ENCODE measurements around the gene RFC5. TPM values are rescaled to one million over a fixed set of nuclear protein-coding genes. Genes with fewer than 3 reads are reported as not detected.

The RFC5 gene
- total and polyA plus RNA-seq, 10 of the 15 experiments (the other 5 are each of a cell fraction or from before 2014, with no cell fraction given): 30.9 to 73.3 (median 53.5) TPM

DNA sequence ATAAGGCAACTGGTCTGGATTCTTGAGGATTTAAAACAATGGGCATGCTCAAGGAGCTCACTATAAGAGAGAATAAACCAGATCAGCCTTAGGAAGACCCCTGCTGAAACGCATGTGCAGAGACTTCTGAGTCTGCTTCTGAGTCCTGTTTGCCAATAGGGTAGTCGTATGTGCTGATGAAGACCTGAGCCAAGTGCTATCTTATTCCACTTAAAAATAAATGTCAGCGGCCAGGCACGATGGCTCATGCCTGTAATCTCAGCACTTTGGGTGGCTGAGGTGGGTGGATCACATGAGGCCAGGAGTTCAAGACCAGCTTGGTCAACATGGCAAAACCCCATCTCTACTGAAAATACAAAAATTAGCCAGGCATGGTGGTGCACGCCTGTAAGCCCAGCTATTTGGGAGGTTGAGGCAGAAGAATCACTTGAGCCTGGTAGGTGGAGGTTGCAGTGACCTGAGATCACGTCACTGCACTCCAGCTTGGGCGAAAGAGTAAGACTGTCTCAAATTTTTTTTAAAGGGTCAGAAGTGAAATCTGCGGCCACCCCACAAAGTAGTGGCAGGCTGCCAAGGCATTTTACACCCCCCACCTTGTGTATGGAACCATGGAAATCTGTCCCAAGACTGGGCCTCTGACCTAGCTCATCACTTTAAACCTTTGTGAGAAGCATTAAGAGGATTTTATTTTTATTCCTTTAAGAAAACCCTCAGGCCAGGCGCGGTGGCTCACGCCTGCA is 20.3 kb downstream of the RFC5 start:
- ChIA-PET RAD21 (ENCODE audit: unreplicated experiment) (interaction anchor here (1.0 to 1.4 kb wide), 4 partner anchors 8 to 28 kb away, joined by 3 to 5 read pairs (median 3); no protein-coding TSS in a partner anchor), CTCF (interaction anchor here (0.9 to 7.5 kb wide), 5 partner anchors 8 to 160 kb away, joined by 3 to 111 read pairs (median 5); no protein-coding TSS in a partner anchor), SMC1A (ENCODE audit: uncharacterized antibody, unreplicated experiment) (interaction anchor here (0.7 to 5.4 kb wide), 5 partner anchors 8 to 161 kb away, joined by 3 to 64 read pairs (median 3); no protein-coding TSS in a partner anchor), POLR2A (interaction anchor here (1.5 kb wide), 1 partner anchor 139 kb away, joined by 4 read pairs; no protein-coding TSS in a partner anchor)
- Histone ChIP-seq H3K27ac (ENCODE audit: control insufficient read depth, insufficient read depth) (peak overlapping the region; percentile 75), H3K36me3 (ENCODE audit: control insufficient read depth in 2 of 2, insufficient read depth in 2 of 2, low read length in 1 of 2) (peaks cover 19 to 48% of the 10 kb centered on the region in 2 experiments), H4K20me1 (ENCODE audit: control insufficient read depth, insufficient read depth) (no peaks in the 10 kb centered on the region), H3K9me3 (replicated peaks; ENCODE audit: control insufficient read depth, insufficient read depth, low read length) (peaks cover 6% of the 10 kb centered on the region; the same call in 2 of the 3 replicates), H3K9ac (ENCODE audit: control insufficient read depth, insufficient read depth, low read length) (no peak overlapping the region), H3K27me3 (replicated peaks in 1 of 2; ENCODE audit: control insufficient read depth in 2 of 2, insufficient read depth in 2 of 2, low read length in 1 of 2) (no peaks in the 10 kb centered on the region), H3K79me2 (ENCODE audit: control insufficient read depth, insufficient read depth, low read length) (no peaks in the 10 kb centered on the region), H3K4me1 (ENCODE audit: control insufficient read depth, insufficient read depth, low read length) (peaks cover 29% of the 10 kb centered on the region), H3K4me2 (ENCODE audit: control insufficient read depth, insufficient read depth) (no peak overlapping the region), H3K4me3 (no peak overlapping the region), H2AFZ (ENCODE audit: control insufficient read depth, low read depth, low read length) (no peak overlapping the region)
- TF ChIP-seq, protein P1, sequence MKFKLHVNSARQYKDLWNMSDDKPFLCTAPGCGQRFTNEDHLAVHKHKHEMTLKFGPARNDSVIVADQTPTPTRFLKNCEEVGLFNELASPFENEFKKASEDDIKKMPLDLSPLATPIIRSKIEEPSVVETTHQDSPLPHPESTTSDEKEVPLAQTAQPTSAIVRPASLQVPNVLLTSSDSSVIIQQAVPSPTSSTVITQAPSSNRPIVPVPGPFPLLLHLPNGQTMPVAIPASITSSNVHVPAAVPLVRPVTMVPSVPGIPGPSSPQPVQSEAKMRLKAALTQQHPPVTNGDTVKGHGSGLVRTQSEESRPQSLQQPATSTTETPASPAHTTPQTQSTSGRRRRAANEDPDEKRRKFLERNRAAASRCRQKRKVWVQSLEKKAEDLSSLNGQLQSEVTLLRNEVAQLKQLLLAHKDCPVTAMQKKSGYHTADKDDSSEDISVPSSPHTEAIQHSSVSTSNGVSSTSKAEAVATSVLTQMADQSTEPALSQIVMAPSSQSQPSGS (IDR thresholded peaks at IDR 0.05; ENCODE audit: low read length): no peak
- intact Hi-C loops (cut with micrococcal nuclease; ENCODE audit: unreplicated experiment) (no loop called here), in situ Hi-C loops (cut with MboI) (no loop called here)
- 98% methylated on average over 11 of the region's 11 CpGs for WGBS (ENCODE audit: insufficient coverage, insufficient replicate concordance, low lambda C conversion rate, missing lambda C conversion rate)
- DNase-seq (ENCODE audit: low read depth, low spot score) (no peak), ATAC-seq (no peak), FAIRE-seq (no peak)
- no TSS peak for BruUV-seq (replicated peaks)

DNA sequence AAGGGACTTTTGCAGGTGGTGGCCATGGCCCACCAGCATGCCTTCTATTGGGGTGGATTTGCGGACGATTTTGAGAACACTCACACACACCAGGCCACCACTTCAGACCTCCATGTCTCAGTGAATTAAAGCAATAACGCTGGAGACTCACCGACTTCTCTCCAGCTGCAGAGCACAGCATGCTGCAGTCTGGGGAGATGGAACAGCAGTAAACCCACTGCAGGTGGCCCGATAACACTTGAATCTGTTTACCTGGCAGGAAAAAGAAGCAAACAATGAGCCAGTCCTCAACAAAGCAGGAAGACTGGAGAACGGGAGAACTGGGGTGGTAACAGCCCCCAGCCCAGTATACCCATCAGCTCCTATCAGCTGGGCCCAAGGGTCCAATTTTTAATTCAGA is 21.6 kb downstream of the RFC5 start:
- CTCF ChIA-PET: no interaction called here
- TF ChIP-seq CHD1 (IDR thresholded peaks at IDR 0.05; ENCODE audit: low read depth, low read length): no peak
- TF ChIP-seq BCL11A (IDR thresholded peaks at IDR 0.05; ENCODE audit: low read depth, low read length): no peak
- TF ChIP-seq BACH1 (IDR thresholded peaks at IDR 0.05; ENCODE audit: borderline replicate concordance): no peak
- TF ChIP-seq KLF5 (IDR thresholded peaks at IDR 0.05; ENCODE audit: partially characterized antibody): no peak
- no peak for TF ChIP-seq BMI1 (IDR thresholded peaks at IDR 0.05; ENCODE audit: borderline replicate concordance)
- TF ChIP-seq SMC3 (IDR thresholded peaks at IDR 0.05; ENCODE audit: borderline replicate concordance, low read length): no peak
- no peak for TF ChIP-seq RELA (IDR thresholded peaks at IDR 0.05; ENCODE audit: borderline replicate concordance, partially characterized antibody)
- no peak for TF ChIP-seq JUND (IDR thresholded peaks at IDR 0.05; ENCODE audit: low read depth, low read length)
- no peak for TF ChIP-seq DPF2 (IDR thresholded peaks at IDR 0.05)
- TF ChIP-seq, protein P2, sequence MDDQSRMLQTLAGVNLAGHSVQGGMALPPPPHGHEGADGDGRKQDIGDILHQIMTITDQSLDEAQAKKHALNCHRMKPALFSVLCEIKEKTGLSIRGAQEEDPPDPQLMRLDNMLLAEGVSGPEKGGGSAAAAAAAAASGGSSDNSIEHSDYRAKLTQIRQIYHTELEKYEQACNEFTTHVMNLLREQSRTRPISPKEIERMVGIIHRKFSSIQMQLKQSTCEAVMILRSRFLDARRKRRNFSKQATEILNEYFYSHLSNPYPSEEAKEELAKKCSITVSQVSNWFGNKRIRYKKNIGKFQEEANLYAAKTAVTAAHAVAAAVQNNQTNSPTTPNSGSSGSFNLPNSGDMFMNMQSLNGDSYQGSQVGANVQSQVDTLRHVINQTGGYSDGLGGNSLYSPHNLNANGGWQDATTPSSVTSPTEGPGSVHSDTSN (IDR thresholded peaks at IDR 0.05; ENCODE audit: insufficient replicate concordance, low read depth, low read length): no peak

More for the DNA sequence above, 21.6 kb downstream of the RFC5 start:
- no TSS peak for BruUV-seq (replicated peaks)
- no peaks in the 10 kb centered on the region for H3K27me3 ChIP-seq (replicated peaks in 1 of 2; ENCODE audit: control insufficient read depth in 2 of 2, insufficient read depth in 2 of 2, low read length in 1 of 2)
- no peaks in the 10 kb centered on the region for H3K79me2 ChIP-seq (ENCODE audit: control insufficient read depth, insufficient read depth, low read length)
- no peak for ATAC-seq
- 94% methylated on average over 6 of the region's 6 CpGs for WGBS (ENCODE audit: insufficient coverage, insufficient replicate concordance, low lambda C conversion rate, missing lambda C conversion rate)
- POLR2A ChIA-PET: no interaction called here
- H3K27ac ChIP-seq (ENCODE audit: control insufficient read depth, insufficient read depth): no peak overlapping the region
- H3K9ac ChIP-seq (ENCODE audit: control insufficient read depth, insufficient read depth, low read length): no peak overlapping the region
- DNase-seq (ENCODE audit: low read depth, low spot score): no peak
- H3K36me3 ChIP-seq (ENCODE audit: control insufficient read depth in 2 of 2, insufficient read depth in 2 of 2, low read length in 1 of 2): peaks cover 23 to 48% of the 10 kb centered on the region in 2 experiments
- H3K4me3 ChIP-seq: no peak overlapping the region
- no peak overlapping the region for H2AFZ ChIP-seq (ENCODE audit: control insufficient read depth, low read depth, low read length)
- no peak overlapping the region for H3K4me2 ChIP-seq (ENCODE audit: control insufficient read depth, insufficient read depth)
- H4K20me1 ChIP-seq (ENCODE audit: control insufficient read depth, insufficient read depth): no peaks in the 10 kb centered on the region
- FAIRE-seq: no peak
- RAD21 ChIA-PET (ENCODE audit: unreplicated experiment): interaction anchor here (0.5 kb wide), 1 partner anchor 25 kb away, joined by 3 read pairs; no protein-coding TSS in a partner anchor
- intact Hi-C loops (cut with micrococcal nuclease; ENCODE audit: unreplicated experiment) (no loop called here), in situ Hi-C loops (cut with MboI) (no loop called here)
- H3K9me3 ChIP-seq (replicated peaks; ENCODE audit: control insufficient read depth, insufficient read depth, low read length): peaks cover 6% of the 10 kb centered on the region; the same call in 2 of the 3 replicates
- SMC1A ChIA-PET (ENCODE audit: uncharacterized antibody, unreplicated experiment): interaction anchor here (0.9 kb wide), 1 partner anchor 26 kb away, joined by 3 read pairs; no protein-coding TSS in a partner anchor
- peaks cover 29% of the 10 kb centered on the region for H3K4me1 ChIP-seq (ENCODE audit: control insufficient read depth, insufficient read depth, low read length)

All from GM12878 (cell line).